Type B pancreatic cell (in vitro differentiated cells): ENCODE data around the gene DPY19L1. TPM values are rescaled to one million over a fixed set of nuclear protein-coding genes. Genes with fewer than 3 reads are reported as not detected.
"Not testable (repeated sequence)": the region's sequence is repeated elsewhere in the genome, so short reads cannot be mapped to it uniquely, and the experiment has no call there.

Experiments
- DNase-seq: peaks from one replicate; pipeline ENCODE4 v3.0.0; 2021; ENCODE audit warnings: mixed read lengths; ENCODE audit not compliant: unreplicated experiment; ENCODE audit errors: extremely low spot score
- H3K27ac Mint-ChIP-seq: 2 replicates; pipeline ENCODE4 v1.8.0; 2021; ENCODE audit warnings: mild to moderate bottlenecking, mixed read lengths
- H3K27me3 Mint-ChIP-seq: 2 replicates; pipeline ENCODE4 v1.8.0; 2021; ENCODE audit warnings: mixed read lengths
- H3K36me3 Mint-ChIP-seq: 2 replicates; pipeline ENCODE4 v1.8.0; 2021; ENCODE audit warnings: mixed read lengths
- H3K4me1 Mint-ChIP-seq: one replicate; pipeline ENCODE4 v1.8.0; 2021; ENCODE audit warnings: mixed read lengths; ENCODE audit not compliant: unreplicated experiment
- H3K4me3 Mint-ChIP-seq: 2 replicates; pipeline ENCODE4 v1.8.0; 2021; ENCODE audit warnings: mild to moderate bottlenecking, mixed read lengths
- H3K9me3 Mint-ChIP-seq: 2 replicates; pipeline ENCODE4 v1.8.0; 2021; ENCODE audit warnings: mixed read lengths
- total RNA-seq: library from RNA; stranded (reverse); gene quantifications from 2 replicates; pipeline ENCODE4 v1.2.1, GENCODE V29; 2021; ENCODE audit warnings: low replicate concordance
- TF ChIP-seq, protein P1 (sequence below): fragments of 200-600 bp; sonication (generic); conservative IDR thresholded peaks from 2 replicates; pipeline ENCODE4 v1.5.0; 2021; ENCODE audit warnings: antibody characterized with exemption, mild to moderate bottlenecking

DPY19L1 gene
- total RNA-seq, 1 donor from 2014 or later: 33.4 TPM

GRCh38 chr7:35055733-35056132, 18.4 kb upstream of the DPY19L1 start:
- not testable (repeated sequence) for H3K9me3 Mint-ChIP-seq, H3K36me3 Mint-ChIP-seq, H3K27ac Mint-ChIP-seq, H3K4me1 Mint-ChIP-seq, DNase-seq, H3K4me3 Mint-ChIP-seq
- peaks cover 19% of the 10 kb centered on the region for H3K27me3 Mint-ChIP-seq
- TF ChIP-seq, protein P1, sequence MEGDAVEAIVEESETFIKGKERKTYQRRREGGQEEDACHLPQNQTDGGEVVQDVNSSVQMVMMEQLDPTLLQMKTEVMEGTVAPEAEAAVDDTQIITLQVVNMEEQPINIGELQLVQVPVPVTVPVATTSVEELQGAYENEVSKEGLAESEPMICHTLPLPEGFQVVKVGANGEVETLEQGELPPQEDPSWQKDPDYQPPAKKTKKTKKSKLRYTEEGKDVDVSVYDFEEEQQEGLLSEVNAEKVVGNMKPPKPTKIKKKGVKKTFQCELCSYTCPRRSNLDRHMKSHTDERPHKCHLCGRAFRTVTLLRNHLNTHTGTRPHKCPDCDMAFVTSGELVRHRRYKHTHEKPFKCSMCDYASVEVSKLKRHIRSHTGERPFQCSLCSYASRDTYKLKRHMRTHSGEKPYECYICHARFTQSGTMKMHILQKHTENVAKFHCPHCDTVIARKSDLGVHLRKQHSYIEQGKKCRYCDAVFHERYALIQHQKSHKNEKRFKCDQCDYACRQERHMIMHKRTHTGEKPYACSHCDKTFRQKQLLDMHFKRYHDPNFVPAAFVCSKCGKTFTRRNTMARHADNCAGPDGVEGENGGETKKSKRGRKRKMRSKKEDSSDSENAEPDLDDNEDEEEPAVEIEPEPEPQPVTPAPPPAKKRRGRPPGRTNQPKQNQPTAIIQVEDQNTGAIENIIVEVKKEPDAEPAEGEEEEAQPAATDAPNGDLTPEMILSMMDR: peak; percentile 68

DNA sequence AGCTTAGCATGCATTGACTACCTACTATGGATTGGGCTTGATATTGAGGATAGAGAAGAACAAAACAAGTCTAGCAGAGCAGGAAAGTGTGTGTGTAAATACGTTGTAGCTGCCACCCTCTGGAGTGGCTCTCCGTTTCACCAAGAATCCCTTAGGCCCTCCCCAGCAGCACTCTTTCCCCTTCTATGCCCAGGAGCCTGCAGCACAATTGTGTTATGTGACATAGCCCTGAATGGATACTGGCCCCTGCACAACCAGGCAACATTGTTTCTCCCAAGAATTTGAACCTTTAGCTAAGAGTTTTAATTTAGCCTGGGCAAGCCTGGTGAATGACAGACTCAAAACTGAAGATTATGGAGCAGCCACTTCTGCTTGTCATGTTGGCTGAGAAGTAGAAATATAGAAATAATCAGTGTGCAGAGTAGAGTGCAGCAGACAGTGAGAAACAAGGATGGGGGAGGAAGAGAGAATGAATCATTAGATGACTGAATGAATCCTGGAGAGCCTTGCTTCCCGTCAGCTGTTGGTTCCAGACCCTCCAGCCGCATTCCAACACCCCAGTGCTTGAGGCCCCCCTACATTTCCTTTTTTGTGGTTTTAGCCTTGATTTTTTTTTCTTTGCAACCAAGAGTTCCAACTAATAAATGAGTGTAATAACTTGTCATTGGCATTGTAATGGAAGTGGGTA, 16.3 kb upstream of the DPY19L1 start:
- not testable (repeated sequence) for H3K27ac Mint-ChIP-seq, H3K4me1 Mint-ChIP-seq, H3K9me3 Mint-ChIP-seq, H3K4me3 Mint-ChIP-seq, H3K36me3 Mint-ChIP-seq, DNase-seq
- peaks cover 15% of the 10 kb centered on the region for H3K27me3 Mint-ChIP-seq

DNA sequence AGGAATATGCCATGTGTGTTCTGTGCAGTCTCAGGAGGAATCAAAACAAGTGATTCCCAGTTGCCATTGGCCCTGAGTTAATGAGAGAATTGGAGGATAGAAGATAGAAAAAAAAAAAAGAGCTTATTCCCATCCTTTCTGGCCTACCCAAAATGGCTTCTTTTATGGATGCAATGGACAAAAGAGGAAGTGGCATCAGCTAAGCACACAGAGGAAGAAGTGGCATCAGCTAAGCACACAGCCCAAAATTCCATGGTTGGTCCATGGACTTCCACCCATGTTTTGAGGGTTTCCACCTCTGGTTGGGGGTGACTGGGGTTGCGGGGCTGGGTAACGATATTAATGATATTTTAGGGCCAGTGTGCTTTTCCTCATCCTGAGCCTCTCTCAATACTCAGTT, 11.1 kb upstream of the DPY19L1 start:
- not testable (repeated sequence) for DNase-seq, H3K4me1 Mint-ChIP-seq, H3K27ac Mint-ChIP-seq, H3K4me3 Mint-ChIP-seq, H3K9me3 Mint-ChIP-seq, H3K36me3 Mint-ChIP-seq
- peaks cover 17% of the 10 kb centered on the region for H3K27me3 Mint-ChIP-seq

DNA sequence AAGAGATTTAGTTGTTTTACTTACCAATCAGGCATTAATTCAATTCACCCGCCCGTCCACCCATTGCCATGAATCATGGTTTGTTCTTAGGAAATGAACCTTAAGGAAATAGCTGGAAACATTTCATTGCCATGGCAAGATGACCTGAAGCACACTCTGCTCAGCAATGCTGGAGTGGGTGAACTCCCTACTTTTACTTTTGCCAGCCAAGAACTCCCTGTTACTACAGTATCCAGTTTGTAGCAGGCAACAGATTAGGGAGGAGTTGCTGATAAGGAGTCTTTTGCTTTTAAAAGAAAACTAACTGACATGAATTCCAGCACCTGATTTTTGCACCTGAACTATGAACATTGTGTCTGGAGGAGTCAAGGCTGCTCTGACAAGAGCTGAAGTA, 10.6 kb upstream of the DPY19L1 start:
- not testable (repeated sequence) for DNase-seq, H3K9me3 Mint-ChIP-seq, H3K4me1 Mint-ChIP-seq, H3K4me3 Mint-ChIP-seq, H3K36me3 Mint-ChIP-seq, H3K27ac Mint-ChIP-seq
- H3K27me3 Mint-ChIP-seq: peaks cover 17% of the 10 kb centered on the region

DNA sequence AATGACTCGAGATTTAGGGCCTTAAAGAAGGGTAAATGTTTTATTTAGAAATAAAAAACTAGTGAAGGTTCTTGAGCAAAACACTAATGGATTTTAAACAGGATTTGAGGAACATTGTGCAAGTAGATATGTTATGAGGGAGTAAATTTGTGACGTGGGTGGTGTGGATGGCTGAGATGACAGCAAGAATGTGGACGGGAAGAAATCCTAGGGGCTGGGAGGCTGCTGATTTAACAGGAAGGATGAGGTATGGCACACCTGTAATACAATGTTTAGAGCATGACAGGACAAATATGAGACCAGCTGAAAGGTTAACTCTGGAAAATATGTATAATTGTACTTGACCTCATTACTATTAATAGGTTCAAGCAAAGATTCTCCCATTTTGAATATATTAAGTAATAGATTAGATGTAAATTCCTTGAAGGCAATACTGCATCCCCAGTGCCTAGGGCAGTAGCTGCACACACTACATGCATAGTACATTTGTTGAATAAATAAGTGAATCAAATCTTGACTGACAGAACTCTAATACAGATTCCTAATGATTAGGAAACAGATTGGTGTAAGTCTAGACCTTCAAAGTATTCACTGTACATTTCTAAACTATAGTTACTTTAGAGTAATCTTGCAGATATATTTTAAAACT, 10.1 kb upstream of the DPY19L1 start:
- not testable (repeated sequence) for H3K36me3 Mint-ChIP-seq, H3K4me1 Mint-ChIP-seq, H3K4me3 Mint-ChIP-seq, DNase-seq, H3K27ac Mint-ChIP-seq, H3K9me3 Mint-ChIP-seq
- H3K27me3 Mint-ChIP-seq: peaks cover 21% of the 10 kb centered on the region

DNA sequence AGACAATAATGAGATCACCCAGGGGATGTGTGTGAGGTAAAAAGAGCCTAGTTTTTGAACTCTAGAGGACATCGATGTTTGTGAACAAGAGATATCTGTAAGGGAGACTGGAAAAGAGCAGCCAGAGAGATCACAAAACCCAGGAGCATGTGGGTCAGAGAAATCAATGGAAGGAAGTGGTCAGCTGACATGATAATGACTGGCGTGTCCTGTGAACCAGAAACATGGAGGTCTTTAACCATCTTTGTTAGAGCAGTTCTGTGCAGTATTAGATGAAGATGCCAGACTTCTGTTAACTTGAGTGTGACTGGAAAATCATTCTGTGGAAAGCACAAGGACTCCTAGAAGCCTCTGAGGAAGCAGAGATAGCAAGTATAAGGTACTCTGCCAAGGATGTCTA, 6.0 kb upstream of the DPY19L1 start:
- not testable (repeated sequence) for H3K4me3 Mint-ChIP-seq, DNase-seq, H3K36me3 Mint-ChIP-seq, H3K27ac Mint-ChIP-seq, H3K9me3 Mint-ChIP-seq, H3K4me1 Mint-ChIP-seq
- peaks cover 27% of the 10 kb centered on the region for H3K27me3 Mint-ChIP-seq

DNA sequence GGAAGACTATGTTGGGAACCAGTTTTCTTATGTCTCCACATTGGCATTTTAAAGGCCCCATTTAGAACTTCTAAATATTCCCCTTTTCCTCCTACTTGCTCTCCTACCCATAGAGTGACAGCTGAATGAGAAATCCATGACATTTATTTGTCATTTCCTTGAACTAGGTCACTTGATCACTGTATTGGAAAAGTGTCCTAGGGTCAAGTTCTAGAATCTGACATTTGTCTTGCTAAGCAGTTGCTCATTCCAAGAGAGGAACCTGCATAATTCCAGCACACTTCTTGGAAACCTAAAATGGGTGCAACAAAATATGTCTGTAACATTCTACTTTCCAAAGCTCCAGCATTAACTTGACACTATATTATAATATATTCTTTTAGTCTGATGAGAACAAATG, 3.6 kb upstream of the DPY19L1 start:
- TF ChIP-seq, protein P1: no peak
- no peak for DNase-seq
- peaks cover 8% of the 10 kb centered on the region for H3K4me1 Mint-ChIP-seq
- H3K4me3 Mint-ChIP-seq: no peak overlapping the region
- H3K9me3 Mint-ChIP-seq: no peaks in the 10 kb centered on the region
- no peak overlapping the region for H3K27ac Mint-ChIP-seq
- H3K36me3 Mint-ChIP-seq: no peaks in the 10 kb centered on the region
- peaks cover 24% of the 10 kb centered on the region for H3K27me3 Mint-ChIP-seq

DNA sequence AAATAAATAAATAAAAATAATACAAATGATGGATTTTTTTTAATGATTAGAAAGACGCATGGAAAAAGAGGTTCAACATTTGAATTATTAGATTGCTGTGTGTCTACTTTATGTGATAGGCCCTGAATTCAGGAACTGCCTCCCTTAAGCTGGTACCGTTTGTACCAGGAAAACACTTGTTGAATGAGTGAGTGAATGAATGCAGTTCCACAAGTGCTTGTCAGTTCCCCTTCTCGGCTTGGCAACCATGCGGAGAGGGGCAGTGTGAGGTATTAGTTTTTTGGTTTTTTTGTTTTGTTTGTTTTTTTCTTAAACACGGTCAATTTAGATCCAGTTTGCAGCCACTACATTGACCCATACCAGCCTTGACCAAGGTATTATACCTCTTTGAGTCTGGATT, 2.1 kb upstream of the DPY19L1 start:
- Mint-ChIP-seq H3K4me3 (no peak overlapping the region), H3K27ac (no peak overlapping the region)

More for the DNA sequence above, 2.1 kb upstream of the DPY19L1 start:
- peaks cover 20% of the 10 kb centered on the region for H3K4me1 Mint-ChIP-seq
- TF ChIP-seq, protein P1: no peak
- no peaks in the 10 kb centered on the region for H3K9me3 Mint-ChIP-seq
- no peaks in the 10 kb centered on the region for H3K36me3 Mint-ChIP-seq
- no peak for DNase-seq
- H3K27me3 Mint-ChIP-seq: peaks cover 24% of the 10 kb centered on the region
